ENCODE results near the gene BPGM. TPM values are rescaled to one million over a fixed set of nuclear protein-coding genes. Genes with fewer than 3 reads are reported as not detected.

The BPGM gene
- total RNA-seq (2022; extraction: Qiagen RNA extraction; ENCODE audit: low read depth), result 16.6 to 22.6 TPM (median 19.5 TPM) in 5 replicates

GRCh38 chr7:134646425-134647305, at the start of gene BPGM:
Gene BPGM (plus strand): TSS chr7:134646853. CDS start chr7:134661508, 14,655 bp downstream.

Other genes starting within 250 kb of the BPGM start
- gene AKR1B1, start 187.8 kb upstream of the BPGM start, total RNA-seq (2022; extraction: Qiagen RNA extraction; ENCODE audit: low read depth), result 2,275 to 3,027 TPM (median 2,754 TPM) in 5 replicates
- gene AKR1B10, start 119.3 kb upstream of the BPGM start, total RNA-seq (2022; extraction: Qiagen RNA extraction; ENCODE audit: low read depth), result 2,264 to 2,613 TPM (median 2,442 TPM) in 5 replicates
- gene AKR1B15, start 97.7 kb upstream of the BPGM start, total RNA-seq (2022; extraction: Qiagen RNA extraction; ENCODE audit: low read depth), result 29.6 to 59.9 TPM (median 40.5 TPM) in 5 replicates
- gene CALD1, start 132.8 kb downstream of the BPGM start, total RNA-seq (2022; extraction: Qiagen RNA extraction; ENCODE audit: low read depth), result 52.2 to 87.3 TPM (median 69.1 TPM) in 5 replicates